ENCODE results near the gene GXYLT2.

The GXYLT2 gene

DNA sequence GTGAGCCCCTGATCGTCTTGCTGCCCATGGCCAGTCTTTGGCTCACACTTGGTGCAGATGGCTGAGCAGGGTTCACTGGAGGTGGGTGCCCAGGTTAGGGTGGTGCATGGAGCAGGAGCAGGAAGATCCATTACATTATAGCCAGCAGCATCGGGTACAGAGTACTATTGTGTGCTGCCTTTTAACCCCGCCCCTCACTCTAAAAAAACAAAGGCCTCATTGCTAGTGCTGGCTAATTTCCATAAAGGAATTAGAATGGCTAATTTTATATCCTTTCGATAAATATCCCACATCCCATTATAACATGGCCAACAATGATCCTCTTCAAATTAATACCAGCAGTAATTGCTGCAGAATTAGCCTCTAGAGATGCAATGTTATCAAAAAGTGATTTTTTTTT, 63.0 kb downstream of the GXYLT2 start:
- no peak for DNase-seq
- ChIA-PET CTCF (interaction anchor here (1.0 kb wide), 1 partner anchor 105 kb away, joined by 3 read pairs; no protein-coding TSS in a partner anchor), POLR2A (no interaction called here)
- H3K9me3 ChIP-seq (ENCODE audit: control extremely low read depth in 1 of 5, control insufficient read depth in 4 of 5, insufficient read depth in 2 of 5, low read depth in 1 of 5, low read length in 4 of 5): no peaks in the 10 kb centered on the region
- no peak overlapping the region for H3K27ac ChIP-seq (ENCODE audit: insufficient read depth in 1 of 2, low read depth in 1 of 2, low read length in 2 of 2, poor library complexity in 1 of 2, severe bottlenecking in 2 of 2)
- no peaks in the 10 kb centered on the region for H3K36me3 ChIP-seq (ENCODE audit: control insufficient read depth in 4 of 4, insufficient read depth in 4 of 4, low read length in 3 of 4)
- no peaks in the 10 kb centered on the region for H3K27me3 ChIP-seq (replicated peaks in 2 of 5; ENCODE audit: control insufficient read depth in 4 of 5, insufficient read depth in 5 of 5, low read length in 4 of 5)
- no peak overlapping the region for H3K4me3 ChIP-seq (ENCODE audit: control insufficient read depth in 1 of 7, extremely low read depth in 1 of 7, insufficient read depth in 4 of 7, low read depth in 2 of 7, low read length in 6 of 7)
- no peaks in the 10 kb centered on the region for H3K4me1 ChIP-seq (ENCODE audit: control extremely low read depth in 1 of 4, control insufficient read depth in 4 of 4, insufficient read depth in 4 of 4, low read length in 3 of 4)
- 100% methylated on average over 1 of the region's 4 CpGs for WGBS (ENCODE audit: insufficient coverage)

- ChIA-PET CTCF (interaction anchor here (0.6 kb wide), 1 partner anchor 131 kb away, joined by 4 read pairs; no protein-coding TSS in a partner anchor), POLR2A (no interaction called here)
- H3K4me1 ChIP-seq (ENCODE audit: control extremely low read depth in 1 of 4, control insufficient read depth in 4 of 4, insufficient read depth in 4 of 4, low read length in 3 of 4): no peaks in the 10 kb centered on the region
Observed at GRCh38 chr3:72951259-72951722, 63.4 kb downstream of the GXYLT2 start.

GRCh38 chr3:72953325-72953956, 65.6 kb downstream of the GXYLT2 start:
- H3K27ac ChIP-seq (ENCODE audit: insufficient read depth in 1 of 2, low read depth in 1 of 2, low read length in 2 of 2, poor library complexity in 1 of 2, severe bottlenecking in 2 of 2): no peak overlapping the region
- no peaks in the 10 kb centered on the region for H3K9me3 ChIP-seq (ENCODE audit: control extremely low read depth in 1 of 5, control insufficient read depth in 4 of 5, insufficient read depth in 2 of 5, low read depth in 1 of 5, low read length in 4 of 5)
- WGBS (ENCODE audit: insufficient coverage): 95% methylated on average over 7 of the region's 7 CpGs
- no peaks in the 10 kb centered on the region for H3K36me3 ChIP-seq (ENCODE audit: control insufficient read depth in 4 of 4, insufficient read depth in 4 of 4, low read length in 3 of 4)
- no peak for DNase-seq
- no peaks in the 10 kb centered on the region for H3K4me1 ChIP-seq (ENCODE audit: control extremely low read depth in 1 of 4, control insufficient read depth in 4 of 4, insufficient read depth in 4 of 4, low read length in 3 of 4)
- H3K4me3 ChIP-seq (ENCODE audit: control insufficient read depth in 1 of 7, extremely low read depth in 1 of 7, insufficient read depth in 4 of 7, low read depth in 2 of 7, low read length in 6 of 7): no peak overlapping the region
- ChIA-PET CTCF (interaction anchor here (1.3 to 1.5 kb wide), 3 partner anchors 15 to 103 kb away, joined by 3 to 6 read pairs (median 3); no protein-coding TSS in a partner anchor), POLR2A (no interaction called here)
- no peaks in the 10 kb centered on the region for H3K27me3 ChIP-seq (replicated peaks in 2 of 5; ENCODE audit: control insufficient read depth in 4 of 5, insufficient read depth in 5 of 5, low read length in 4 of 5)

More at GRCh38 chr3:72951259-72951722, 63.4 kb downstream of the GXYLT2 start:
- 90% methylated on average over 3 of the region's 6 CpGs for WGBS (ENCODE audit: insufficient coverage)
- no peaks in the 10 kb centered on the region for H3K36me3 ChIP-seq (ENCODE audit: control insufficient read depth in 4 of 4, insufficient read depth in 4 of 4, low read length in 3 of 4)
- H3K27ac ChIP-seq (ENCODE audit: insufficient read depth in 1 of 2, low read depth in 1 of 2, low read length in 2 of 2, poor library complexity in 1 of 2, severe bottlenecking in 2 of 2): no peak overlapping the region
- no peak for DNase-seq
- no peaks in the 10 kb centered on the region for H3K9me3 ChIP-seq (ENCODE audit: control extremely low read depth in 1 of 5, control insufficient read depth in 4 of 5, insufficient read depth in 2 of 5, low read depth in 1 of 5, low read length in 4 of 5)
- H3K4me3 ChIP-seq (ENCODE audit: control insufficient read depth in 1 of 7, extremely low read depth in 1 of 7, insufficient read depth in 4 of 7, low read depth in 2 of 7, low read length in 6 of 7): no peak overlapping the region
- no peaks in the 10 kb centered on the region for H3K27me3 ChIP-seq (replicated peaks in 2 of 5; ENCODE audit: control insufficient read depth in 4 of 5, insufficient read depth in 5 of 5, low read length in 4 of 5)

- Histone ChIP-seq H3K4me3 (ENCODE audit: control insufficient read depth in 1 of 7, extremely low read depth in 1 of 7, insufficient read depth in 4 of 7, low read depth in 2 of 7, low read length in 6 of 7) (no peak overlapping the region), H3K9me3 (ENCODE audit: control extremely low read depth in 1 of 5, control insufficient read depth in 4 of 5, insufficient read depth in 2 of 5, low read depth in 1 of 5, low read length in 4 of 5) (no peaks in the 10 kb centered on the region), H3K4me1 (ENCODE audit: control extremely low read depth in 1 of 4, control insufficient read depth in 4 of 4, insufficient read depth in 4 of 4, low read length in 3 of 4) (no peaks in the 10 kb centered on the region), H3K27ac (ENCODE audit: insufficient read depth in 1 of 2, low read depth in 1 of 2, low read length in 2 of 2, poor library complexity in 1 of 2, severe bottlenecking in 2 of 2) (no peak overlapping the region), H3K36me3 (ENCODE audit: control insufficient read depth in 4 of 4, insufficient read depth in 4 of 4, low read length in 3 of 4) (no peaks in the 10 kb centered on the region), H3K27me3 (replicated peaks in 2 of 5; ENCODE audit: control insufficient read depth in 4 of 5, insufficient read depth in 5 of 5, low read length in 4 of 5) (no peaks in the 10 kb centered on the region)
- DNase-seq: no peak
- CTCF ChIA-PET: interaction anchor here (1.0 kb wide), 1 partner anchor 12 kb away, joined by 3 read pairs; no protein-coding TSS in a partner anchor
- WGBS (ENCODE audit: insufficient coverage): 97% methylated on average over 5 of the region's 8 CpGs
- POLR2A ChIA-PET: no interaction called here
Observed at GRCh38 chr3:72957297-72957696, 69.5 kb downstream of the GXYLT2 start.

DNA sequence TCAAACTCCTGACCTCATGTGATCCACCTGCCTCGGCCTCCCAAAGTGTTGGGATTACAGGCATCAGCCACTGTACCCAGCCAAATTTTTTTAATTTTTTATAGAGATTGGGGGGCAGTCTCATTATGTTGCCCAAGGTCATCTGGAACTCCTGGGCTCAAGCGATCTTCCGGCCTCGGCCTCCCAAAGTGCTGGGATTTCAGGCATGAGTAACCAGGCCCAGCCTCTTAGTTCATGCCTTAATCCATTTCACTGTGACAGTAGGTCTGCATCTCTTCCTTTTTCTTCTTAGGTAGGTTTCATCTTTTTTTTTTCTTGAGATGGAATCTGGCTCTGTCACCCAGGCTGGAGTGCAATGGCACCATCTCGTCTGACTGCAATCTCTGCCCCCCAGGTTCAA, 71.5 kb downstream of the GXYLT2 start:
- H3K27ac ChIP-seq (ENCODE audit: insufficient read depth in 1 of 2, low read depth in 1 of 2, low read length in 2 of 2, poor library complexity in 1 of 2, severe bottlenecking in 2 of 2): no peak overlapping the region
- no peaks in the 10 kb centered on the region for H3K4me1 ChIP-seq (ENCODE audit: control extremely low read depth in 1 of 4, control insufficient read depth in 4 of 4, insufficient read depth in 4 of 4, low read length in 3 of 4)
- no peak overlapping the region for H3K4me3 ChIP-seq (ENCODE audit: control insufficient read depth in 1 of 7, extremely low read depth in 1 of 7, insufficient read depth in 4 of 7, low read depth in 2 of 7, low read length in 6 of 7)
- ChIA-PET CTCF (no interaction called here), POLR2A (no interaction called here)
- H3K9me3 ChIP-seq (ENCODE audit: control extremely low read depth in 1 of 5, control insufficient read depth in 4 of 5, insufficient read depth in 2 of 5, low read depth in 1 of 5, low read length in 4 of 5): no peaks in the 10 kb centered on the region
- WGBS (ENCODE audit: insufficient coverage): 100% methylated on average over 5 of the region's 5 CpGs
- no peaks in the 10 kb centered on the region for H3K27me3 ChIP-seq (replicated peaks in 2 of 5; ENCODE audit: control insufficient read depth in 4 of 5, insufficient read depth in 5 of 5, low read length in 4 of 5)
- no peak for DNase-seq
- no peaks in the 10 kb centered on the region for H3K36me3 ChIP-seq (ENCODE audit: control insufficient read depth in 4 of 4, insufficient read depth in 4 of 4, low read length in 3 of 4)

GRCh38 chr3:72960812-72961518, 73.1 kb downstream of the GXYLT2 start:
- Histone ChIP-seq H3K4me1 (ENCODE audit: control extremely low read depth in 1 of 4, control insufficient read depth in 4 of 4, insufficient read depth in 4 of 4, low read length in 3 of 4) (no peaks in the 10 kb centered on the region), H3K9me3 (ENCODE audit: control extremely low read depth in 1 of 5, control insufficient read depth in 4 of 5, insufficient read depth in 2 of 5, low read depth in 1 of 5, low read length in 4 of 5) (no peaks in the 10 kb centered on the region), H3K27me3 (replicated peaks in 2 of 5; ENCODE audit: control insufficient read depth in 4 of 5, insufficient read depth in 5 of 5, low read length in 4 of 5) (no peaks in the 10 kb centered on the region), H3K27ac (ENCODE audit: insufficient read depth in 1 of 2, low read depth in 1 of 2, low read length in 2 of 2, poor library complexity in 1 of 2, severe bottlenecking in 2 of 2) (no peak overlapping the region), H3K36me3 (ENCODE audit: control insufficient read depth in 4 of 4, insufficient read depth in 4 of 4, low read length in 3 of 4) (no peaks in the 10 kb centered on the region), H3K4me3 (ENCODE audit: control insufficient read depth in 1 of 7, extremely low read depth in 1 of 7, insufficient read depth in 4 of 7, low read depth in 2 of 7, low read length in 6 of 7) (no peak overlapping the region)
- POLR2A ChIA-PET: no interaction called here
- 88% methylated on average over 6 of the region's 7 CpGs for WGBS (ENCODE audit: insufficient coverage)
- DNase-seq: peak in 1 of 3 donors; percentile 51
- CTCF ChIA-PET: interaction anchor here (0.6 to 2.2 kb wide), 3 partner anchors 15 to 67 kb away, joined by 3 to 5 read pairs (median 3); no protein-coding TSS in a partner anchor

GRCh38 chr3:72961752-72962151, 73.9 kb downstream of the GXYLT2 start:
- Histone ChIP-seq H3K4me1 (ENCODE audit: control extremely low read depth in 1 of 4, control insufficient read depth in 4 of 4, insufficient read depth in 4 of 4, low read length in 3 of 4) (no peaks in the 10 kb centered on the region), H3K27me3 (replicated peaks in 2 of 5; ENCODE audit: control insufficient read depth in 4 of 5, insufficient read depth in 5 of 5, low read length in 4 of 5) (no peaks in the 10 kb centered on the region), H3K4me3 (ENCODE audit: control insufficient read depth in 1 of 7, extremely low read depth in 1 of 7, insufficient read depth in 4 of 7, low read depth in 2 of 7, low read length in 6 of 7) (no peak overlapping the region), H3K27ac (ENCODE audit: insufficient read depth in 1 of 2, low read depth in 1 of 2, low read length in 2 of 2, poor library complexity in 1 of 2, severe bottlenecking in 2 of 2) (no peak overlapping the region), H3K9me3 (ENCODE audit: control extremely low read depth in 1 of 5, control insufficient read depth in 4 of 5, insufficient read depth in 2 of 5, low read depth in 1 of 5, low read length in 4 of 5) (no peaks in the 10 kb centered on the region), H3K36me3 (ENCODE audit: control insufficient read depth in 4 of 4, insufficient read depth in 4 of 4, low read length in 3 of 4) (no peaks in the 10 kb centered on the region)
- ChIA-PET CTCF (interaction anchor here (1.0 to 2.2 kb wide), 2 partner anchors 16 to 56 kb away, joined by 3 to 5 read pairs; no protein-coding TSS in a partner anchor), POLR2A (no interaction called here)
- no peak for DNase-seq
- WGBS (ENCODE audit: insufficient coverage): 61% methylated on average over 3 of the region's 4 CpGs
